ENCODE results near the gene NTF3. TPM values are rescaled to one million over a fixed set of nuclear protein-coding genes. Genes with fewer than 3 reads are reported as not detected.

Gene NTF3
- total RNA-seq, 1 donor from 2014 or later = 8.6 TPM

DNA sequence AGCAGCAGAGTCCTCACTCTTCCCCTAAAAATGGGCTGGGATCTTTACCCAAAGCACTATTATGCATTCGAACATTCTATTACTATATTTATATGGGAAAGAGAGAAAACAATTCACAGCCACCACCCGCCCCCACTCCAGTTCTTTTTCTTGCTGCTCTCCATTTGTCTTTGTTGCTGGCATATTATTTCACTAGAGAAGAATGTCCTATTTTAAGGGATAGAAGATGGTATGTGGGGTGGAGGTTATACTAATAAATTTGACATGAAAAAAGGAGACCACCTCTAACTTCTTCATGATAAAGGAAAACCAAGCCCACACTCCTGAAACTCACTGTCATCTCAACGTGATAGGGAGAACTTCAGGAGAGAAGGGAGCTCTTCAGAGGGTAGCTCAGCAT, 28.5 kb upstream of the NTF3 start:
- DNase-seq (ENCODE audit: low spot score in 2 of 2, unreplicated experiment in 2 of 2) = no peak
- Mint-ChIP-seq H3K4me3 (no peak overlapping the region), H3K27me3 (ENCODE audit: low read depth) (peaks cover 73% of the 10 kb centered on the region), H3K36me3 (no peaks in the 10 kb centered on the region), H3K9me3 (no peaks in the 10 kb centered on the region), H3K4me1 (peaks cover 12% of the 10 kb centered on the region), H3K27ac (no peak overlapping the region)
- TF ChIP-seq, protein P1, sequence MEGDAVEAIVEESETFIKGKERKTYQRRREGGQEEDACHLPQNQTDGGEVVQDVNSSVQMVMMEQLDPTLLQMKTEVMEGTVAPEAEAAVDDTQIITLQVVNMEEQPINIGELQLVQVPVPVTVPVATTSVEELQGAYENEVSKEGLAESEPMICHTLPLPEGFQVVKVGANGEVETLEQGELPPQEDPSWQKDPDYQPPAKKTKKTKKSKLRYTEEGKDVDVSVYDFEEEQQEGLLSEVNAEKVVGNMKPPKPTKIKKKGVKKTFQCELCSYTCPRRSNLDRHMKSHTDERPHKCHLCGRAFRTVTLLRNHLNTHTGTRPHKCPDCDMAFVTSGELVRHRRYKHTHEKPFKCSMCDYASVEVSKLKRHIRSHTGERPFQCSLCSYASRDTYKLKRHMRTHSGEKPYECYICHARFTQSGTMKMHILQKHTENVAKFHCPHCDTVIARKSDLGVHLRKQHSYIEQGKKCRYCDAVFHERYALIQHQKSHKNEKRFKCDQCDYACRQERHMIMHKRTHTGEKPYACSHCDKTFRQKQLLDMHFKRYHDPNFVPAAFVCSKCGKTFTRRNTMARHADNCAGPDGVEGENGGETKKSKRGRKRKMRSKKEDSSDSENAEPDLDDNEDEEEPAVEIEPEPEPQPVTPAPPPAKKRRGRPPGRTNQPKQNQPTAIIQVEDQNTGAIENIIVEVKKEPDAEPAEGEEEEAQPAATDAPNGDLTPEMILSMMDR (IDR thresholded peaks at IDR 0.05; ENCODE audit: unreplicated experiment) = no peak

DNA sequence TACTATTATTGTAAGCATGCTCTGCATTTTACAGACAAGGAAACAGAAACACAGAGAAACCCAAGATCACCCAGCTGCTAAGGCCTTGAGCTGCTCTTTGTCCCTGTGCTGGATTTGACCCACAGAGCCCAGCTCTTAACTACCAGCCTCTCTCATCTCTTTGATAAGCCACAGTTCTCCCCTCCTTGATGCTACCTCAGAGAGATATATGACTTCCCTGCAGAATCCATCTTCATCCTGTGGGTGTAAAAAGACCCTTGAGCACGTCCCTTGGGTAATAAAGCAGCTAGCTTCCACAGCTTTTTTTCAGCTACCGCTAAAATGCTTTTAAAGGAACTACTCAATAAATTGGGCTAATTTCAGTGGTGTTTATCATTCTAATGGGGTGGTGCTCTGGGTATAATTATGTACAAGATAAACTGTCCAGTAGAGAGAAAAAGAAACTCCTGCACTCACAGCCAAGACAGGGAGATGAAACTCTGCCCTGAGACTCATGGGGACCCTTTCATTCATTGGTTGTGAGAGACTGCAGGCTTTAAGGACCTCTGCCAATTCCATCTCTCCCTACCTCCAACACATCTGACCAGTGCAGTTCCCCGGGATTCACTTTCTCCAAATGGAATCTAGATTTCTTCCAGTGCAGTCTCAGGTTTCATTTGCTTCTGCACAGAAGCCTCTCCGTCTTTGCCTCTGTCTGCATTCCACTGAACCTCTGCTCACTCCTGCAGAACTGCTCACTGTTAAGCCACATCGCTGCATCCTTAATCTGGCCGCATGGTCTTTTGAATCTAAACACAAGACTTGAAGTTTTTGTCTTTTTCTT, 24.7 kb upstream of the NTF3 start:
- Mint-ChIP-seq H3K27ac (no peak overlapping the region), H3K4me1 (peaks cover 12% of the 10 kb centered on the region), H3K36me3 (no peaks in the 10 kb centered on the region), H3K4me3 (no peak overlapping the region), H3K9me3 (peaks cover 10% of the 10 kb centered on the region), H3K27me3 (ENCODE audit: low read depth) (peaks cover 60% of the 10 kb centered on the region)
- TF ChIP-seq, protein P1 (IDR thresholded peaks at IDR 0.05; ENCODE audit: unreplicated experiment) = no peak
- no peak for DNase-seq (ENCODE audit: low spot score in 2 of 2, unreplicated experiment in 2 of 2)

DNA sequence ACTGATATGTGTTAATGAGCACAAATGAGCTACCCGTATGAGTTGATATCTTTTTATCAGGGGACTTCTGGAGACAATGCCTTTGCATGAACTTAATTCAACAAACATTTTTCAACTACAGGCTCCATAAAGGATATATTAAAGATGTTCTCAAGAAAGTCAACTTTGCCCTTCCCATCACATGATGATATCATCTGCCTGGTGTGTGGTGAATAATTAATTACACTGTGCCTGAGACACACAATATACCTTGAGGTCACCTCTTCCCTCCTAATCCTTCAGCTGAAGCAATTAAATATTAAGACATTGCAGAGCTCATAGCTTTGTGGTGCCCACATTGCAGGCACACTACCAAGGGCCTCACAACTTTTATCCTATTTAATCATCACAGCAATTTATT, 22.3 kb upstream of the NTF3 start:
- Mint-ChIP-seq H3K36me3 (no peaks in the 10 kb centered on the region), H3K27ac (no peak overlapping the region), H3K9me3 (peaks cover 13% of the 10 kb centered on the region), H3K4me1 (peaks cover 12% of the 10 kb centered on the region), H3K27me3 (ENCODE audit: low read depth) (peaks cover 41% of the 10 kb centered on the region), H3K4me3 (no peak overlapping the region)
- no peak for DNase-seq (ENCODE audit: low spot score in 2 of 2, unreplicated experiment in 2 of 2)
- TF ChIP-seq, protein P1 (IDR thresholded peaks at IDR 0.05; ENCODE audit: unreplicated experiment) = no peak

GRCh38 chr12:5416571-5416970, 15.3 kb upstream of the NTF3 start:
- H3K9me3 Mint-ChIP-seq = peaks cover 21% of the 10 kb centered on the region
- no peaks in the 10 kb centered on the region for H3K36me3 Mint-ChIP-seq
- no peak overlapping the region for H3K27ac Mint-ChIP-seq
- H3K27me3 Mint-ChIP-seq (ENCODE audit: low read depth) = peaks cover 14% of the 10 kb centered on the region
- TF ChIP-seq, protein P1 (IDR thresholded peaks at IDR 0.05; ENCODE audit: unreplicated experiment) = no peak
- DNase-seq (ENCODE audit: low spot score in 2 of 2, unreplicated experiment in 2 of 2) = no peak
- H3K4me3 Mint-ChIP-seq = no peak overlapping the region
- peaks cover 1% of the 10 kb centered on the region for H3K4me1 Mint-ChIP-seq

DNA sequence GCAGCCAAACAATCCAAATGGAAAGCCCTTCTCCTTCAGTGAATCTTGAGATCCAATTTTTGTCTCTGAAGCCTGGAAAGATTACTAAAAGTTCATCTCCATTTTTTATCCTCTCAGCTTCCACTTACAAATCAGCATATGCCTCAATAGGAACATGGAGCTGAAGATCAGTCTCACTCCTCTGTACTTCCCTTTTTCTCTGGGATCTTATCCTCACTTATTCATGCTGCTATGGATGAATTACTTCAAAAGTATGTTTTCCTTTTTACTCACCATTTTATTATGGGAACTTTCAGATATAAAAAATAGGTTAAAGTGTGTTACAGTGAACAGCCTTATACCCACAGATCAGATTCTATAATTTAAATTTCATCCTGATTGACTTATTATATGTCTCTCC, 14.4 kb upstream of the NTF3 start:
- peaks cover 17% of the 10 kb centered on the region for H3K27me3 Mint-ChIP-seq (ENCODE audit: low read depth)
- no peak for DNase-seq (ENCODE audit: low spot score in 2 of 2, unreplicated experiment in 2 of 2)
- peaks cover 1% of the 10 kb centered on the region for H3K4me1 Mint-ChIP-seq
- peaks cover 13% of the 10 kb centered on the region for H3K9me3 Mint-ChIP-seq
- TF ChIP-seq, protein P1 (IDR thresholded peaks at IDR 0.05; ENCODE audit: unreplicated experiment) = no peak
- no peak overlapping the region for H3K4me3 Mint-ChIP-seq
- H3K36me3 Mint-ChIP-seq = no peaks in the 10 kb centered on the region
- H3K27ac Mint-ChIP-seq = no peak overlapping the region

All from mesothelial cell of epicardium (in vitro differentiated cells).